HL-60 (cell line): ENCODE results near the gene TCHP.

ENCODE experiments used
- DNase-seq, 2 experiments: peaks; one replicate each; pipeline ENCODE4 v3.0.0-alpha.2; 2010 to 2020; ENCODE audit warnings: low read depth in 1 of 2, low spot score in 1 of 2
- H3K27ac ChIP-seq: fragments of 250-450 bp; sonication (Bioruptor Pico); replicated peaks from 2 replicates; pipeline ENCODE4 v1.5.1; 2020; ENCODE audit warnings: mild to moderate bottlenecking, moderate library complexity
- H3K27me3 ChIP-seq: fragments of 250-450 bp; sonication (Bioruptor Pico); 2 replicates; pipeline ENCODE4 v1.5.1; 2021; ENCODE audit warnings: mild to moderate bottlenecking, moderate library complexity; ENCODE audit not compliant: insufficient read depth, poor library complexity, severe bottlenecking
- H3K4me3 ChIP-seq: replicated peaks from 2 replicates; pipeline ENCODE4 v1.5.1; 2011; ENCODE audit warnings: mild to moderate bottlenecking, control low read depth, low read length; ENCODE audit not compliant: insufficient read depth
- CTCF ChIP-seq: IDR thresholded peaks from one replicate; pipeline ENCODE4 v1.5.1; 2011; ENCODE audit warnings: low read length, control low read depth, inconsistent platforms; ENCODE audit not compliant: insufficient read depth
- GABPA ChIP-seq: IDR thresholded peaks from 2 replicates; pipeline ENCODE4 v1.6.1; 2012; ENCODE audit warnings: low read depth
- POLR2AphosphoS5 ChIP-seq: IDR thresholded peaks from 2 replicates; pipeline ENCODE4 v1.6.1; 2012; ENCODE audit warnings: low read depth
- REST ChIP-seq: IDR thresholded peaks from 2 replicates; pipeline ENCODE4 v1.6.1; 2012; ENCODE audit warnings: low read depth; ENCODE audit not compliant: insufficient replicate concordance
- SPI1 ChIP-seq: IDR thresholded peaks from 2 replicates; pipeline ENCODE4 v1.6.1; 2012; ENCODE audit warnings: low read depth, mild to moderate bottlenecking, borderline replicate concordance

TCHP gene

GRCh38 chr12:109914461-109914860, 14.4 kb downstream of the TCHP start:
- Histone ChIP-seq H3K27ac (no peak overlapping the region), H3K27me3 (no peaks in the 10 kb centered on the region), H3K4me3 (no peak overlapping the region)
- no peak for DNase-seq
- no peak for TF ChIP-seq POLR2AphosphoS5
- no peak for TF ChIP-seq SPI1
- no peak for TF ChIP-seq GABPA
- no peak for TF ChIP-seq CTCF
- TF ChIP-seq REST = no peak

- H3K27ac ChIP-seq = no peak overlapping the region
- TF ChIP-seq POLR2AphosphoS5 (no peak), CTCF (no peak), SPI1 (no peak), GABPA (no peak), REST (no peak)
- no peak overlapping the region for H3K4me3 ChIP-seq
- no peaks in the 10 kb centered on the region for H3K27me3 ChIP-seq
- DNase-seq = no peak
These were observed 15.3 kb downstream of the TCHP start for GRCh38 chr12:109915171-109916040.

- Histone ChIP-seq H3K4me3 (no peak overlapping the region), H3K27me3 (no peaks in the 10 kb centered on the region), H3K27ac (no peak overlapping the region)
- TF ChIP-seq SPI1 (no peak), GABPA (no peak), POLR2AphosphoS5 (no peak), REST (no peak), CTCF (no peak)
- DNase-seq = no peak
These were observed 16.0 kb downstream of the TCHP start for GRCh38 chr12:109916045-109916444.
